Activated naive CD4-positive, alpha-beta T cell treated with anti-CD3 and anti-CD28 coated beads, Interleukin-2, amount 10 ng/mL, durations not matched to agents 7 days and 5 days (primary cell): ENCODE measurements around the gene ZNF687.

Experiments used
- CTCF ChIA-PET: fragments of 350-600 bp; sonication (Branson Sonifier 250); formaldehyde crosslinking; loops from one replicate; lab custom pipeline; 2021; ENCODE audit warnings: antibody characterized with exemption; lab: Charles Lee
- DNase-seq: peaks from one replicate; pipeline ENCODE4 v3.0.0-alpha.2; 2020
- H3K27ac Mint-ChIP-seq: one replicate; pipeline ENCODE4 v1.8.0; 2021; ENCODE audit warnings: mild to moderate bottlenecking, moderate library complexity, mixed read lengths
- H3K27me3 Mint-ChIP-seq: one replicate; pipeline ENCODE4 v1.8.0; 2021; ENCODE audit warnings: mild to moderate bottlenecking, mixed read lengths
- H3K36me3 Mint-ChIP-seq: one replicate; pipeline ENCODE4 v1.8.0; 2021; ENCODE audit warnings: mixed read lengths
- H3K4me1 Mint-ChIP-seq: one replicate; pipeline ENCODE4 v1.8.0; 2021; ENCODE audit warnings: mixed read lengths
- H3K4me3 Mint-ChIP-seq: one replicate; pipeline ENCODE4 v1.8.0; 2021; ENCODE audit warnings: mild to moderate bottlenecking, moderate library complexity, mixed read lengths
- H3K9me3 Mint-ChIP-seq: one replicate; pipeline ENCODE4 v1.8.0; 2021; ENCODE audit warnings: mixed read lengths

Gene ZNF687

GRCh38 chr1:151334822-151335221 is 52.7 kb downstream of the ZNF687 start:
- Mint-ChIP-seq H3K36me3 (peaks cover 2% of the 10 kb centered on the region), H3K9me3 (no peaks in the 10 kb centered on the region), H3K27ac (no peak overlapping the region), H3K27me3 (peaks cover 7% of the 10 kb centered on the region), H3K4me1 (peaks cover 2% of the 10 kb centered on the region), H3K4me3 (no peak overlapping the region)
- DNase-seq = no peak
- CTCF ChIA-PET = no interaction called here

DNA sequence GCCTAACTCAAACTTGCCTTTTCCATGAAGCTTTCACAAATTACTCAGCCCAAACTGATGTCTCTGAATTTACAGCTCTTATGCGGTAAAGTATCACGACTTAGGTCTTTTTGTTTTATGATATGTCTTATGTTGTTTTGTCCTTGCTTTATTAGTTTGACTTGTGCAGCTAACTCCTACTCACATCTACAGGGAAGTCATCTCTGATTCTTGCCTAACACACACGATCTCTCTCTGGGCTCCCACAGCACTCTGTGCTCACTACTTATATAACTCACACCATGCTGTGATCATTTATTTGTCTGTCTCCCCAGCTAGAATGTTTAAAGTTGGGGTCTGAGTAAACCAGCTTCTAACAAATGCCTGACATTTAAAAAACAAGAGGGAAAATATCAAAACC is 54.5 kb downstream of the ZNF687 start:
- peak overlapping the region; percentile 25 for H3K27ac Mint-ChIP-seq
- DNase-seq = no peak
- CTCF ChIA-PET = interaction anchor here (0.8 to 1.6 kb wide), 2 partner anchors 36 to 237 kb away, joined by 3 to 4 read pairs; no protein-coding TSS in a partner anchor

GRCh38 chr1:151340870-151341754 is 59.0 kb downstream of the ZNF687 start:
- DNase-seq = peak; percentile 62
- H3K27me3 Mint-ChIP-seq = no peaks in the 10 kb centered on the region
- H3K27ac Mint-ChIP-seq = no peak overlapping the region
- H3K9me3 Mint-ChIP-seq = no peaks in the 10 kb centered on the region
- H3K4me3 Mint-ChIP-seq = no peak overlapping the region
- CTCF ChIA-PET = interaction anchor here (0.6 to 6.3 kb wide), 30 partner anchors 9 to 496 kb away, joined by 3 to 114 read pairs (median 4); partner anchors contain the start of genes PSMB4 and VPS72
- peaks cover 34% of the 10 kb centered on the region for H3K36me3 Mint-ChIP-seq
- H3K4me1 Mint-ChIP-seq = peaks cover 21% of the 10 kb centered on the region

More for the DNA sequence above, 54.5 kb downstream of the ZNF687 start:
- H3K9me3 Mint-ChIP-seq = no peaks in the 10 kb centered on the region
- H3K27me3 Mint-ChIP-seq = peaks cover 4% of the 10 kb centered on the region
- H3K36me3 Mint-ChIP-seq = peaks cover 4% of the 10 kb centered on the region
- no peak overlapping the region for H3K4me3 Mint-ChIP-seq
- H3K4me1 Mint-ChIP-seq = peaks cover 10% of the 10 kb centered on the region
